ENCODE measurements around the gene PTTG1IP.

- TF ChIP-seq CTCF (conservative IDR thresholded peaks at IDR 0.05) (no peak), ZFX (IDR thresholded peaks at IDR 0.05) (no peak)
Measured at GRCh38 chr21:44895859-44896258, 22.4 kb upstream of the PTTG1IP start.

All from C4-2B (cell line).